ENCODE results near the gene MATR3. TPM values are rescaled to one million over a fixed set of nuclear protein-coding genes. Genes with fewer than 3 reads are reported as not detected.

The MATR3 gene
- polyA plus RNA-seq, 1 experiment, result 76.5 TPM

DNA sequence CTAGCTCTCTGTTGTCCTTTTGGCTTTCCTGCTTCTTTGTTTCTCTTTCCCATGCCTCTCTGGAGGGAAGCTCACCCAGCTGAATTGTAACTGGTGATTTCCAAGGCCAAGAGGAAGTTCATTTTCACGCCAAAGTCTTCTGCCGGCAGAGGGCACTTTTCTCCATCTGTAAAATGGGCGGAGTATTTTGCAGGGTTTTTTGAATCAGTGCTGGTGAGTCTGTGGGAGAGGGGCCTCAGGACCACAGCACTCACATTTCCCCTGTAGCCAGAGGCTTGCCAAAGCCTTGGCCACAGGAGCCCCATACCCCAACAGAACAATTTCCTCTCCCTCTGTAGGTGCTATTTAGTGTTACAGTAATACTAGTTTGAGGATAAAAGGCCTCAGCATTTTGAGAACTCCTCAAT lies 42.3 kb upstream of the MATR3 start:
- ChIA-PET POLR2A (no interaction called here), CTCF (interaction anchor here (0.6 to 1.1 kb wide), 3 partner anchors 29 to 610 kb away, joined by 3 read pairs; no protein-coding TSS in a partner anchor)
- no peaks in the 10 kb centered on the region for H3K36me3 ChIP-seq (ENCODE audit: control insufficient read depth, insufficient read depth, low read length)
- 0 out of 2 replicates have a peak, but pooled peaks have one; percentile 1 for TF ChIP-seq CTCF (IDR thresholded peaks at IDR 0.05; ENCODE audit: insufficient read depth, low read depth, low read length)
- no peak overlapping the region for H3K4me3 ChIP-seq (ENCODE audit: low read depth, low read length)
- no peaks in the 10 kb centered on the region for H3K27me3 ChIP-seq (ENCODE audit: control insufficient read depth, insufficient read depth, low read length)
- no peak for DNase-seq (ENCODE audit: low read depth)

DNA sequence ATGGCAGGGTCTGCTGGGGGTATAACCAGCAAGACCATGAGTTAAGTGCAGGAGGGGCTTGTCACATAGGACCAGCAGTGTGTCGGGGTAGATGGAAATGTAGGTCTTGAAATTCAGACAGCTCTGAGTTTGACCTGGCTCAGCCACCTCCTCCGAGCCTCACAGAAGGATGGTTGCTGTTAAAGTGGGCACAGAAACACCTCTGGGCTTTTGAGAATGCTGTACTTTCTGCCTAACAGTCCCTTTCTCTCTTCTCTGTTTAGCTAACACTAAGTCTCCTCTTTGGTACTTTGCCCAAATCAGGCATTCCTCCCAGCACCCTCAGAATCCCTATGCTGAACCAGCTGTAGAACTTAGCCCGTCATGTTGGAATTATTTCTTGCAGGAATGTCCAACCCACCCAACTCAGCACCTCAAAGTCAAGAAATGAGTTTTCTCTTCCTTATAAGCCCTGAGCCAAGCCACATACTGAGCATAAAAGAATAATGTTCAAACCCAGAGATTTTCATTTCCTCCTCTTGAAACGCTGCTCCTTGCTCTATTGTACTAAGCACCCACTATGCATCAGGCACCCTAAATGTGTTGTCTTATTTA lies 41.7 kb upstream of the MATR3 start:
- DNase-seq (ENCODE audit: low read depth), result no peak
- POLR2A ChIA-PET, result no interaction called here
- Histone ChIP-seq H3K27me3 (ENCODE audit: control insufficient read depth, insufficient read depth, low read length) (no peaks in the 10 kb centered on the region), H3K36me3 (ENCODE audit: control insufficient read depth, insufficient read depth, low read length) (no peaks in the 10 kb centered on the region), H3K4me3 (ENCODE audit: low read depth, low read length) (no peak overlapping the region)
- TF ChIP-seq CTCF (IDR thresholded peaks at IDR 0.05; ENCODE audit: insufficient read depth, low read depth, low read length), result no peak
- CTCF ChIA-PET, result interaction anchor here (0.8 to 1.1 kb wide), 2 partner anchors 30 to 611 kb away, joined by 3 read pairs; no protein-coding TSS in a partner anchor

DNA sequence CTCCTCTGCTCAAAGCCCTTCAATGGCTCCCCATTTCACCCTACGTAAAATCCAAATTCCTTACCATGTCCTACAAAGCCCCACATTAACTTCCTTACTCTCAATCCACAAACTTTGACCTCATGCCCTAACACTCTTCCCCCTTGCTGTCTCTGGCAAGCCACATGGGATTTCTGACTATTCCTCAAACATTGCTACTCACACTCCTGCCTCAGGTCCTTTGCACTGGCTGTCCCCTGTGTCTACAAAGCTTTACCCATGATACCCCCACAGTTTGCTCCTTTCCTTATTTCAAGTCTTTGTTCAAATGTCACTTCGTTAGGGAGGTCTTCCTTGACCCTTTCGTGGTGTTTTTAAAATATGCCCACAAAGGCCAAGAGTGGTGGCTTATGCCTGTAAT lies 40.4 kb upstream of the MATR3 start:
- Histone ChIP-seq H3K4me3 (ENCODE audit: low read depth, low read length) (no peak overlapping the region), H3K27me3 (ENCODE audit: control insufficient read depth, insufficient read depth, low read length) (peaks cover 2% of the 10 kb centered on the region; the same call in 1 of the 2 replicates), H3K36me3 (ENCODE audit: control insufficient read depth, insufficient read depth, low read length) (no peaks in the 10 kb centered on the region)
- ChIA-PET CTCF (no interaction called here), POLR2A (no interaction called here)
- no peak for DNase-seq (ENCODE audit: low read depth)
- TF ChIP-seq CTCF (IDR thresholded peaks at IDR 0.05; ENCODE audit: insufficient read depth, low read depth, low read length), result no peak

- no peak for DNase-seq (ENCODE audit: low read depth)
- Histone ChIP-seq H3K4me3 (ENCODE audit: low read depth, low read length) (no peak overlapping the region), H3K36me3 (ENCODE audit: control insufficient read depth, insufficient read depth, low read length) (no peaks in the 10 kb centered on the region), H3K27me3 (ENCODE audit: control insufficient read depth, insufficient read depth, low read length) (peaks cover 5% of the 10 kb centered on the region)
- POLR2A ChIA-PET, result no interaction called here
- no peak for TF ChIP-seq CTCF (IDR thresholded peaks at IDR 0.05; ENCODE audit: insufficient read depth, low read depth, low read length)
- CTCF ChIA-PET, result no interaction called here
Observed at GRCh38 chr5:139256820-139257219, 36.7 kb upstream of the MATR3 start.

DNA sequence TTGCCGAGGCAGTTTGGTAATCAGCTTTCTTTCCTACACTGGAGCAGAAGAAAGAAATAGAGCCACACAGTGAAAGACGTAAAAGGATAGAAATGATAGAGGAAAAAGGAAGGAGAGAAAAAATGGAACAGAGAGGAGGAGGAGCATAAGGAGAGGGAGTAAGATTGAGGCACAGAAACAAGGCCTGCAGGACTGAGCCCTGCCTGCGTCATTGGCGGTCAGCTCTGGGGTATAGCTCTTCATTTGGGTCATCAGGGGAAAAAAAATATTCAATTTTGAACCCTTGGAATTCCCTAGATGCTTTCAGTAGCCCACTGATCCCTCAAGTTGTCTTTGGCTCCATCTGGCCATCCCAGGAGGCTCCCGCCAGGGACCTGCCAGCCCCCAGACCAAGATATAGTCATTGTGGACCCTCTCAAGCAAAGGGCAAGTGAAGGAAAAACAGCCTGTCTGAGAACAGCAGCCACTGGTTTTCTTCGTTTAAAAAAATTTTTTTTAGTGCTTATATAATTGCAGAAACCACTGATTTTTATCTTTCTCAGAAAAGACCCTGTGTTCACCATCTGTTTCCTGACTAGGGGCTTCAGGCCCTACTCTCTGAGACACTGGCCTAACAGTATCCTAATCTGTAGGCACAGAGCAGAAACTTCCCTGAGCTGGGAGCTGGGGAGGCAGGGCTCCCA lies 31.3 kb upstream of the MATR3 start:
- CTCF ChIA-PET, result interaction anchor here (0.6 to 1.8 kb wide), 17 partner anchors 8 to 812 kb away, joined by 3 to 14 read pairs (median 3); partner anchors contain the start of gene HSPA9
- POLR2A ChIA-PET, result interaction anchor here (0.5 kb wide), 1 partner anchor 609 kb away, joined by 3 read pairs; no protein-coding TSS in a partner anchor

More for the DNA sequence above, 31.3 kb upstream of the MATR3 start:
- DNase-seq (ENCODE audit: low read depth), result no peak
- no peaks in the 10 kb centered on the region for H3K36me3 ChIP-seq (ENCODE audit: control insufficient read depth, insufficient read depth, low read length)
- H3K4me3 ChIP-seq (ENCODE audit: low read depth, low read length), result no peak overlapping the region
- TF ChIP-seq CTCF (IDR thresholded peaks at IDR 0.05; ENCODE audit: insufficient read depth, low read depth, low read length), result no peak
- peaks cover 5% of the 10 kb centered on the region for H3K27me3 ChIP-seq (ENCODE audit: control insufficient read depth, insufficient read depth, low read length)
